Skeletal muscle satellite cell (primary cell): ENCODE results near the gene CALHM4.

Source experiments
- H3K27me3 ChIP-seq: 2 replicates; pipeline ENCODE4 v1.7.0; 2013; ENCODE audit warnings: low read length; ENCODE audit not compliant: control insufficient read depth, insufficient read depth
- H3K36me3 ChIP-seq: 2 replicates; pipeline ENCODE4 v1.7.0; 2013; ENCODE audit warnings: mild to moderate bottlenecking, control low read depth, low read length; ENCODE audit not compliant: insufficient read depth
- H3K4me1 ChIP-seq: 2 replicates; pipeline ENCODE4 v1.7.0; 2013; ENCODE audit warnings: low read length; ENCODE audit not compliant: control insufficient read depth, insufficient read depth
- H3K4me2 ChIP-seq: 2 replicates; pipeline ENCODE4 v1.7.0; 2013; ENCODE audit warnings: mild to moderate bottlenecking, low read length
- H3K4me3 ChIP-seq: 2 replicates; pipeline ENCODE4 v1.7.0; 2013; ENCODE audit warnings: low read length
- H3K9ac ChIP-seq: 2 replicates; pipeline ENCODE4 v1.7.0; 2013; ENCODE audit warnings: mild to moderate bottlenecking, low read depth, low read length, moderate library complexity
- H3K9me3 ChIP-seq: replicated peaks from 2 replicates; pipeline ENCODE4 v1.7.0; 2013; ENCODE audit warnings: mild to moderate bottlenecking, control low read depth, low read length

The CALHM4 gene

DNA sequence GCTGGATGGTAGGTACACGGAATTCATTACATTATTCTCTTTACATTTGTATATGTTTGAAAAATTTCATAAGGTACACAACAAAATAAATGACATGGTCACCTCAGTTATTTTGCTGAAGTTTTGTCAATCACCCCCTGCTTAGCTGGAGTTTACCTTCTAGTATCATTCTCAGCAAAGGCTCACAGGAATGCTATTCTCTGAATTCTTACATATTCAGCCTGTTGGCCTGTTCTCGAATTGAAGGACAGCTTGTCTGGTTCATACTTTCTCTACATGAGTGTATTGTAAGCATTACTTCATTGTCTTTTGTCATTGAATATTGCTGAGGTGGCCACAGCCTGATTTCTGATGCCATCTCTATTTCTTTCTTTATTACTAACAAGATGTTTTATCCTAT is 29.3 kb upstream of the CALHM4 start:
- Histone ChIP-seq H3K4me3 (no peak overlapping the region), H3K9ac (no peak overlapping the region), H3K36me3 (no peaks in the 10 kb centered on the region), H3K4me1 (peaks cover 11% of the 10 kb centered on the region), H3K27me3 (no peaks in the 10 kb centered on the region), H3K4me2 (no peak overlapping the region), H3K9me3 (no peaks in the 10 kb centered on the region)

DNA sequence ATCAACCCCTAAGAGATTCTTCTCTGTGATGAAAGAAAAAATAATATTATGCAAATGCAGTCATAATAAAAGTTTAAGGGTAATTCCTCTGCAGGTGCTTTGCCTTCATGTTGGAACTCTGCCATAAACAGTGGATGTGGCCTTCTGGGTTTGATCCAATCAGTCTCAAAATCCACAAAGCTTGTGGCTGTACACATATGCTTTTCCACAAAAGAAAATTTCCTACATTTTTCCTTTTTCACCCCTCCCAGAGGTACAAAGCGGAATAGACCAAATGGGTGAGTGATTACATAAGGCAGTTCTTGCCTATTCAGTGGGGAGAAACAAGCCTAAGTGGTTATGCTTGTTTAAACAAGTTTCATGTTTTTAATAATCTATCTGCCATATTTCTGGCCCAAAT is 25.4 kb upstream of the CALHM4 start:
- Histone ChIP-seq H3K4me3 (no peak overlapping the region), H3K9me3 (no peaks in the 10 kb centered on the region), H3K4me2 (no peak overlapping the region), H3K9ac (no peak overlapping the region), H3K36me3 (no peaks in the 10 kb centered on the region), H3K4me1 (peaks cover 11% of the 10 kb centered on the region), H3K27me3 (no peaks in the 10 kb centered on the region)

DNA sequence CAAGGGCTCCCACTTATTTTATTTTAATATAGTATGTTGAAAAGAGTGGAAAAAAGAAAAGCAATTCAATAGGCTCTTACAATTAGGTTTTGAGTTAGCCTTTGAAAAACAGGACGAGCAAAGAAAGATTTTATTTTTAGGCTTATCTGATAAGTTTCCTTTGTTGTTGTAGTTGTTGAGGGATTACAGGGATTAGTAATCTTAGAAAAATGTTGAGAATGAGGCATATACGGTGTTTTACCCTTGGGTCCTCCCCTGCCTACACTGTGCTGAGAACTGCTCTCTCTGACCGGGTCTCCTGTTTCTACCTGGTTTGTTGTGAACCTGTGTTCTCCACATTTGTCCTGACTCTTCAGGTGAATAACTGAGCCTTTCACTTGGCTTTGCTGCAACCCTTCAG is 24.8 kb upstream of the CALHM4 start:
- Histone ChIP-seq H3K36me3 (no peaks in the 10 kb centered on the region), H3K4me1 (peaks cover 11% of the 10 kb centered on the region), H3K4me2 (peak overlapping the region; percentile 4), H3K4me3 (no peak overlapping the region), H3K27me3 (no peaks in the 10 kb centered on the region), H3K9ac (no peak overlapping the region), H3K9me3 (no peaks in the 10 kb centered on the region)

DNA sequence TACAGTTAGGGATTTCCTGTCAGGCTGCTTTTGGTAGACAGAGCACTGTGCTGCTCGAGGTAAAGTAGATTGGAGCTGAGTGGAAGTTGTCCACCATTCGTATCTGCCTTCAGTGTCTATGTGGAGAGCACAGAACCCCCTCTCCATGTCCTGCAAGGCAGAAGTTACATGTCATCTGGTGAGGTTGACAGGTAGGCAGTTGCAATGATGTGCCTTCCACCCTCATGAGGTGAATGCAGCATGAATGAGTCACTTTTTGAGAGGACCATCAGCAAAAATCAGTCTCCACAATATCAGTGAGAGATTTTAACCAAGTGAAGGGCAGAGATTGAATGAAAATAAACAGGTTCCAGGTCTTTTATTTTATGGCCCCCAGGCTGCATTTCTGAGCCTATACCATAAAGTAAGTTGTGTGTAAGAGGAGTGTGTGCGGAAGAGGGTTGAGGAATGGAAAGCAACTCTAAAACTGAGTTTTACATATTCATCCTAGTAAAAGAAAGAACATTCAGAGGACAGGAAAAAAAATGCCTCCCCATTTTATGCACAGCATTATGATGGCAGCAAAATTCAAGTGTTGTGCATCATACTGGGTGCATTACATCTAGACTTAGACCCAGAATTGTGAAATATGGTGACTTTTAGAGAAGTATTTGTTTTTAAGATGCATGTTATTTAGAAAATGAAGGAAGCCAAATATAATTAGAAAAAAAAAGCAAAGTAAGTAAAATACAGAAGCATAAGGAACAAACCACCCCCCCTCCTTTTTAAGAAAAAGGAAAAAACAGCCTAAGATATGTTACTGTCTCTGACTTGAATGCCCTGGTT is 23.9 kb upstream of the CALHM4 start:
- H3K4me2 ChIP-seq: no peak overlapping the region
- no peak overlapping the region for H3K9ac ChIP-seq
- no peaks in the 10 kb centered on the region for H3K27me3 ChIP-seq
- no peak overlapping the region for H3K4me3 ChIP-seq
- no peaks in the 10 kb centered on the region for H3K9me3 ChIP-seq
- peaks cover 11% of the 10 kb centered on the region for H3K4me1 ChIP-seq
- H3K36me3 ChIP-seq: no peaks in the 10 kb centered on the region

DNA sequence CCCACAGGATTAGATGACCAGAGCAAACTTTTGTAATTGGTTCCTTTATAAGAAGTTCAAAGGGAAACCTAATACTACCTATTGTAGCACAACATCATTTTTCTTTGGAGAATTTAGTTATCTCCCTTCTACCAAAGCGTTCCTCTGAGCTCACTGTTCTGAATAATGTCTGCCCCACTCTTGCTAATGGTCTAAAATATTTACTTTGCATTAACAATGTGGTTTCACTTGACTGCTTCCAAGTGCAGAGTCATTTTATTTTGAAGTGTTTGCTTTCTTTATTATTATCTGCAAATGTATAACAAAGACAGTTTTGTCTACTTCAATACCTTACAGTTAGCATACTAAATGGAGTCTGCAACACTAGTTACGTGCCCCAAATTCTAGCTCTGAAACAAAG is 23.1 kb upstream of the CALHM4 start:
- Histone ChIP-seq H3K36me3 (no peaks in the 10 kb centered on the region), H3K4me3 (no peak overlapping the region), H3K4me1 (peaks cover 11% of the 10 kb centered on the region), H3K9me3 (no peaks in the 10 kb centered on the region), H3K27me3 (no peaks in the 10 kb centered on the region), H3K9ac (no peak overlapping the region), H3K4me2 (no peak overlapping the region)

DNA sequence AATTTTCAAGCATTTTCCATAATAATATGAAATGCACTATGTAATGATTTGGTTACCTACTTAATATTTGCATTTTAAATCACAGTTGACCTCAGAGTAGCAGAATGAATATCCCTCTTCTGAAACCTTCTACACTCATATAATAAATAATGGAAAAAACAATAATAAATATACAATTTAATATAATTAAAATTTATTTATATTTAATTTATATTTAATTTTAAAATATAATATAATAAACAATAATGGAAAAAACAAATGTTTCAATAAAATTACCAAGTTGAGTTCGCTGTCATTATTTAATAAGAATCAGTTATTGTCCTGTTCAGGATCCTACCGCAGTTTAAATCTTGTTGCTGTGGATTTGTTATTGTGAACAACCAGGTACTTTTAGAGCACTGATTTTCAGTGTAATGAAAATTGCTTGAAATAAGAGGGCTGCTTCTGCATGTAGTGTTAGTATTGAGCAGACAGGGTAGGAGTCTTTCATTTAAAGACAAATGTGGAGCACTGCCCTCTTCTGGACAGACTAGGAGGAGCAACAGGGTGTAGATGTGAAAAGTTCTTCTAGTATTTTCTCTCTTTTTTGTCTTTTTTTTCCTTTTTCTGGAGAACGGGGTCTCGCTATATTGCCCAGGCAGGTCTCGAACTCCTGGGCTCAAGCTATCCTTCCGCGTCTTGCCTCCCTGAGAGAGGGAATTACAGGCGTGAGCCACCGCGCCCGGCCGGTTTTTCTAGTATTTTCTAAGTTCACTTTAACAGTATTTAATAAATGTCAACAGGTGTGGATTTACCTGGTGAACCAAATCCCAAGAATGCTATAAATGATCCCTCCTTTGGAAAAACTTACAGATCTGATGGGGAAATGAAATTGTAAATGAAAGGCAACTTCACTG is 21.6 kb upstream of the CALHM4 start:
- Histone ChIP-seq H3K36me3 (no peaks in the 10 kb centered on the region), H3K4me1 (peaks cover 11% of the 10 kb centered on the region), H3K4me3 (no peak overlapping the region), H3K9me3 (no peaks in the 10 kb centered on the region), H3K27me3 (no peaks in the 10 kb centered on the region), H3K4me2 (no peak overlapping the region), H3K9ac (no peak overlapping the region)

DNA sequence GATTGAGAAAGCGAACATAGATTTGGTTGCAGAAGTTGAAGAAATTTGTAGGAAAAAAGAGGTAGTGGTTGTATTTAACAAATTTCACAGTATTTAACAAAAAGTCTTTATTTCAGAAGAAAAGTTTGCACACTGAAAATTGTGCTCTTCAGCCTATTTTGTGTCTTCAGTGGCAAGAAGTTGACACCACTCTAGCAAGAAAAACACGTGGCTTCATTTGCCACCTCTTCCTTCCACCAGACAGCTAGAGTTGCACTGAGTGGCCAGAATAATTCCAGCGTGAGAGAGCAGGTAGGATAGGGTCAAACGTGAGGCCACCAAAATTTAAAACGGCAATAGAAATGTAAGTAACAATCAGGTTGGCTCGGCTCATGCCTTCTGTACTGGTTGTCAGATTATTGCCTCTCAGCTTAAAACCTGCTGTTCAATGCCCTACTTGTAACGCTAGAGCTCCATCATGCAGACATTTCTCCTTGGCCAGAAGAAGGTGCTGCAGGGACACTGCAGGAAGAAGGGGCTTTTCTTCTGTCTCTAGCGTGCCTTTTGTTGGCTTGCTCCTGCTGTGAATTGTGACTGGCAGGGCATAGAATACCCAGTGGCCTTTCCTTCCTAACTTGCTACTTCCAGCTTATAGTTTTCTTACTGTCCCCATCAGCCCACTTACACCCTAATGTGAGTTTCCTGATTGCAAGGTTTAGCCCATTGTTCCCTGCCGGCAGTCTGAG is 20.2 kb upstream of the CALHM4 start:
- no peak overlapping the region for H3K9ac ChIP-seq
- peaks cover 8% of the 10 kb centered on the region for H3K4me1 ChIP-seq
- H3K9me3 ChIP-seq: no peaks in the 10 kb centered on the region
- no peak overlapping the region for H3K4me3 ChIP-seq
- H3K36me3 ChIP-seq: no peaks in the 10 kb centered on the region
- no peak overlapping the region for H3K4me2 ChIP-seq
- no peaks in the 10 kb centered on the region for H3K27me3 ChIP-seq

DNA sequence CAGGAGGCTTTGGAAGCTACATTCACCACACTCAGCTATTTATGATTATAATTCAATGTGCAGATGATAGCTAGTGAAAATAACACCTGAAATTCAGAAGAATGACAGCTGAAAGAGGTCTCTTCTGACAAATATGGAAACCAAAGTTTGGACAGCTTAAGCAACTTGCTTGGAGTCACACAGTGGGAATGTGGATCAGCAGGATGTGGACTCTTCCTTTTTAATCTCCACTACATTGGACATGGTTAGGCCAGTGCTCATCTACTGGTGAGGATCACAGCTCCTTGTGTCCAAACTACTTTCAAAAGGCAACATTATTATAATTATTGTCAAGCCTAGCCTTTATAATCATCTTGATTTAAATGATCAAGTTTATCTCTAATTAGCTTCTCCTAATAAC is 18.4 kb upstream of the CALHM4 start:
- H3K36me3 ChIP-seq: no peaks in the 10 kb centered on the region
- no peak overlapping the region for H3K4me3 ChIP-seq
- H3K27me3 ChIP-seq: no peaks in the 10 kb centered on the region
- H3K4me1 ChIP-seq: no peaks in the 10 kb centered on the region
- no peak overlapping the region for H3K9ac ChIP-seq
- H3K4me2 ChIP-seq: no peak overlapping the region
- H3K9me3 ChIP-seq: no peaks in the 10 kb centered on the region

DNA sequence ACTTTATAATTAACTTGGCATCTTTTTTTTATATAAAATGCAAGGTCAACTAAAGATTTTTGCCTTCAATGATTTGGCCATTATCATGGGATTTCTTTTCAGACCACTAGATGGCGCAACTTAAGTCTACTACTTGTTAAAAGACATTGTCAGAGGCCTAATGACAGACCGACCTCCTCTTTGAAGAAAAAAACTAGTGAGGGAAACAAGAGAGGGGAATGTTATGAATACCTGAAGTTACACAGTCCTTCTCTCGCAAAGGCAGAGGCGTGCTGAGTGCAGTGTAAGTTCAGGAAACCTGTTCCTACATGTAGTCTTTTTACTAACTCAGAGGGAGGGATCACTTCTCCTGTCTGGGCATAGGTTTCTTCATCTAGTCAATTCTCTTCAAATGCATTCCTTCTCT is 17.3 kb upstream of the CALHM4 start:
- no peak overlapping the region for H3K4me2 ChIP-seq
- H3K27me3 ChIP-seq: no peaks in the 10 kb centered on the region
- no peaks in the 10 kb centered on the region for H3K4me1 ChIP-seq
- H3K4me3 ChIP-seq: no peak overlapping the region
- H3K36me3 ChIP-seq: no peaks in the 10 kb centered on the region
- no peak overlapping the region for H3K9ac ChIP-seq
- no peaks in the 10 kb centered on the region for H3K9me3 ChIP-seq

DNA sequence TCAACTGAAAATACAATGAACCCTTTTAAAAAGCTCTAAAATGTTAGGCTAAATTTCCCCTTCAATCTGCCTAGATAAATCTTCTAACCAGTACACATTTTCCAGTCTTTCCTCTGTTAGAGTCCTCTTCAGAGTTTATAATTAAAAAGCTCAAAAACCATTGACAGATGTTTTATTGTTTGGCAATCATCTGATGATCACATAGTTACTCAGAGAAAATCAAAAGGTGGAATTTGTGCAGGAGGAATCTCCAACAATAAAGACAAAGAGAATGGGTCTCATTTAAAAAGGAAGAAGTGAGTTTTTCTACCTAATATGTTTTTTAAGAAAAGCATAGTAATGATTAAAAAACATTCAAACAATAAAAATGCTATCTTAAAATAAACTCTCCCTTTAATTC is 11.1 kb upstream of the CALHM4 start:
- H3K9me3 ChIP-seq: no peaks in the 10 kb centered on the region
- H3K4me1 ChIP-seq: no peaks in the 10 kb centered on the region
- H3K4me2 ChIP-seq: no peak overlapping the region
- no peak overlapping the region for H3K9ac ChIP-seq
- H3K36me3 ChIP-seq: no peaks in the 10 kb centered on the region
- H3K27me3 ChIP-seq: no peaks in the 10 kb centered on the region
- H3K4me3 ChIP-seq: no peak overlapping the region

DNA sequence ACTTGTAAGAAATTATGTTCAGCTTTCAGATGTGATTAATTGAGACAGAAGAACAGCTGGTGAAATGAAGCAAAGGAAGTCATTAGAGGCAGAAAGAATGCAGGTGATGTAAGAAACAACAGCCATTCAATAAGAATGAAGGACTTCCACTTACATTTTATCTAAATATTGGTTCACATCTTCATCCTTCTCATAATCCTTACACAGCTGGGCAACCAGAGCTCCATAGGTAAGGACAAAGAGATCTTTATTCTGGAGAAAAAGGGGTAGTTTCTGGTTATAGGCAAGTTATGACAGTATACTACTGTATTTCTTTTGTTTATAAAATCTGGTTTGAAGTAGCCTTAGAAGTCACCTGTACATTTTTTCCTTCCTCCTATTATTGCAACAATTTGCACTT is 10.4 kb upstream of the CALHM4 start:
- no peaks in the 10 kb centered on the region for H3K9me3 ChIP-seq
- no peak overlapping the region for H3K9ac ChIP-seq
- no peaks in the 10 kb centered on the region for H3K4me1 ChIP-seq
- no peak overlapping the region for H3K4me3 ChIP-seq
- H3K27me3 ChIP-seq: no peaks in the 10 kb centered on the region
- H3K36me3 ChIP-seq: no peaks in the 10 kb centered on the region
- H3K4me2 ChIP-seq: no peak overlapping the region
